H1 (cell line): Measurements from ENCODE around the gene PRICKLE2. TPM values are rescaled to one million over a fixed set of nuclear protein-coding genes. Genes with fewer than 3 reads are reported as not detected.

Experiments
- CTCF ChIA-PET: fragments of 300-600 bp; sonication (Branson Sonifier 250); formaldehyde crosslinking; loops from one replicate; lab custom pipeline; 2021; ENCODE audit not compliant: partially characterized antibody; lab: Charles Lee
- POLR2A ChIA-PET: fragments of 300-600 bp; sonication (Branson Sonifier 250); formaldehyde crosslinking; loops from one replicate; lab custom pipeline; 2021; ENCODE audit warnings: inconsistent platforms; ENCODE audit not compliant: partially characterized antibody; lab: Charles Lee
- DNase-seq, 2 experiments: peaks; one replicate each; pipeline versions ENCODE4 v3.0.0 to v3.0.0-alpha.2; 2010 to 2022; ENCODE audit warnings: low spot score in 2 of 2, low read depth in 1 of 2, mixed read lengths in 1 of 2
- FAIRE-seq: peaks from 2 replicates; lab custom pipeline; 2011; peaks lifted over from hg19 to GRCh38; lab: Jason Lieb, UNC
- H2AFZ ChIP-seq: 2 replicates; pipeline ENCODE4 v1.8.1; 2012; ENCODE audit warnings: low read length, inconsistent platforms
- H2AK5ac ChIP-seq: 2 replicates; pipeline ENCODE4 v1.6.1; 2013; ENCODE audit warnings: low read depth, low read length
- H2BK120ac ChIP-seq: replicated peaks from 2 replicates; pipeline ENCODE3; 2013; ENCODE audit warnings: low read depth, low read length, inconsistent platforms
- H2BK12ac ChIP-seq: 2 replicates; pipeline ENCODE4 v1.6.1; 2013; ENCODE audit warnings: low read depth, low read length
- H2BK15ac ChIP-seq: 2 replicates; pipeline ENCODE4 v1.6.1; 2013; ENCODE audit warnings: low read length
- H2BK20ac ChIP-seq: 2 replicates; pipeline ENCODE4 v1.6.1; 2013; ENCODE audit warnings: low read length
- H2BK5ac ChIP-seq: 2 replicates; pipeline ENCODE4 v1.6.1; 2013; ENCODE audit warnings: low read depth, low read length
- H3K14ac ChIP-seq: 2 replicates; pipeline ENCODE4 v1.6.1; 2013; ENCODE audit warnings: inconsistent platforms; ENCODE audit not compliant: insufficient read length
- H3K18ac ChIP-seq: 2 replicates; pipeline ENCODE4 v1.6.1; 2013; ENCODE audit warnings: low read length; ENCODE audit errors: extremely low read depth
- H3K23ac ChIP-seq: 2 replicates; pipeline ENCODE4 v1.6.1; 2013; ENCODE audit warnings: inconsistent platforms; ENCODE audit not compliant: insufficient read length
- H3K23me2 ChIP-seq: 2 replicates; pipeline ENCODE4 v1.6.1; 2013; ENCODE audit warnings: low read depth, low read length
- H3K27ac ChIP-seq: 2 replicates; pipeline ENCODE4 v1.6.1; 2011; ENCODE audit warnings: low read depth, low read length, inconsistent platforms
- H3K27me3 ChIP-seq, 4 experiments: replicated peaks in 1 of 4; 1 replicate in 1 of 4; 2 replicates in 3 of 4; pipeline versions ENCODE4 v1.6.1 to v1.8.1; 2011 to 2013; ENCODE audit warnings: low read length in 3 of 4, mild to moderate bottlenecking in 3 of 4, inconsistent platforms in 2 of 4, mixed read lengths in 2 of 4, moderate library complexity in 1 of 4; ENCODE audit not compliant: control insufficient read depth in 3 of 4, insufficient read depth in 3 of 4; ENCODE audit errors: extremely low read depth in 1 of 4
- H3K36me3 ChIP-seq, 4 experiments: 2 replicates each; pipeline versions ENCODE4 v1.6.1 to v1.8.1; 2011 to 2013; ENCODE audit warnings: mild to moderate bottlenecking in 4 of 4, low read length in 3 of 4, moderate library complexity in 2 of 4, control low read depth in 1 of 4, inconsistent platforms in 1 of 4; ENCODE audit not compliant: insufficient read depth in 4 of 4, control insufficient read depth in 2 of 4
- H3K4ac ChIP-seq: replicated peaks from 2 replicates; pipeline ENCODE3; 2013; ENCODE audit warnings: low read length, low read depth, mixed read lengths, inconsistent platforms; ENCODE audit not compliant: insufficient read length
- H3K4me1 ChIP-seq, 4 experiments: replicated peaks in 1 of 4; 1 replicate in 1 of 4; 2 replicates in 3 of 4; pipeline versions ENCODE4 v1.6.1 to v1.8.1; 2011 to 2013; ENCODE audit warnings: low read length in 3 of 4, inconsistent platforms in 2 of 4, mixed read lengths in 1 of 4; ENCODE audit not compliant: insufficient read depth in 4 of 4, control insufficient read depth in 3 of 4
- H3K4me2 ChIP-seq, 2 experiments: 2 replicates each; pipeline versions ENCODE4 v1.6.1 to v1.8.1; 2011 to 2013; ENCODE audit warnings: low read depth in 2 of 2, low read length in 2 of 2, control low read depth in 1 of 2, inconsistent platforms in 1 of 2, mild to moderate bottlenecking in 1 of 2; ENCODE audit not compliant: insufficient read depth in 1 of 2
- H3K4me3 ChIP-seq, 4 experiments: fragments of 200-600, 300-600 bp in 1 of 4; sonication (generic), shearing (Covaris generic), sonication (Bioruptor Twin) in 1 of 4; 2 replicates each; pipeline versions ENCODE4 v1.5.1 to v1.8.1; 2011 to 2016; ENCODE audit warnings: low read length in 4 of 4, low read depth in 3 of 4, control low read depth in 2 of 4, inconsistent platforms in 2 of 4, mild to moderate bottlenecking in 2 of 4, mixed read lengths in 1 of 4, moderate library complexity in 1 of 4; ENCODE audit not compliant: insufficient read depth in 2 of 4; ENCODE audit errors: extremely low read depth in 1 of 4
- H3K56ac ChIP-seq: replicated peaks from 2 replicates; pipeline ENCODE3; 2013; ENCODE audit warnings: low read depth, mild to moderate bottlenecking, mixed read lengths, low read length, inconsistent platforms; ENCODE audit not compliant: insufficient read length
- H3K79me1 ChIP-seq: 2 replicates; pipeline ENCODE4 v1.6.1; 2013; ENCODE audit warnings: low read depth, low read length, control low read depth
- H3K79me2 ChIP-seq, 2 experiments: 2 replicates each; pipeline versions ENCODE4 v1.6.1 to v1.8.1; 2012 to 2013; ENCODE audit warnings: low read length in 2 of 2, mild to moderate bottlenecking in 2 of 2, inconsistent platforms in 1 of 2; ENCODE audit not compliant: insufficient read depth in 2 of 2, control insufficient read depth in 1 of 2
- H3K9ac ChIP-seq, 4 experiments: replicated peaks in 1 of 4; 1 replicate in 1 of 4; 2 replicates in 3 of 4; pipeline versions ENCODE4 v1.6.1 to v1.8.1; 2011 to 2013; ENCODE audit warnings: low read depth in 3 of 4, low read length in 3 of 4, control low read depth in 2 of 4, mild to moderate bottlenecking in 2 of 4, moderate library complexity in 2 of 4, inconsistent platforms in 1 of 4; ENCODE audit errors: extremely low read depth in 1 of 4
- H3K9me3 ChIP-seq, 2 experiments: 2 replicates each; pipeline versions ENCODE4 v1.6.1 to v1.8.1; 2012 to 2013; ENCODE audit warnings: mild to moderate bottlenecking in 2 of 2, moderate library complexity in 2 of 2, control low read depth in 1 of 2, inconsistent platforms in 1 of 2, low read depth in 1 of 2, low read length in 1 of 2, mixed read lengths in 1 of 2; ENCODE audit not compliant: insufficient read depth in 2 of 2
- H4K20me1 ChIP-seq, 2 experiments: replicated peaks in 1 of 2; 2 replicates each; pipeline versions ENCODE3 to v1.8.1; 2011 to 2013; ENCODE audit warnings: inconsistent platforms in 2 of 2, low read length in 2 of 2, mild to moderate bottlenecking in 1 of 2; ENCODE audit not compliant: insufficient read depth in 2 of 2, control insufficient read depth in 1 of 2
- H4K5ac ChIP-seq: 2 replicates; pipeline ENCODE4 v1.6.1; 2013; ENCODE audit warnings: low read length, low read depth, mixed read lengths, inconsistent platforms; ENCODE audit not compliant: insufficient read length
- H4K8ac ChIP-seq: 2 replicates; pipeline ENCODE4 v1.8.0; 2013; ENCODE audit warnings: mild to moderate bottlenecking, moderate library complexity, low read length, inconsistent platforms; ENCODE audit not compliant: insufficient read depth; ENCODE audit errors: extremely low read depth
- H4K91ac ChIP-seq: replicated peaks from 2 replicates; pipeline ENCODE3; 2013; ENCODE audit warnings: low read length, mixed read lengths, inconsistent platforms; ENCODE audit not compliant: insufficient read length
- ATF3 ChIP-seq: IDR thresholded peaks from 2 replicates; pipeline ENCODE4 v1.6.1; 2011; ENCODE audit warnings: low read depth, mild to moderate bottlenecking, low read length; ENCODE audit not compliant: insufficient read depth
- CHD2 ChIP-seq: IDR thresholded peaks from 2 replicates; pipeline ENCODE4 v1.6.1; 2012; ENCODE audit warnings: low read length, improper control_type of control experiment
- EZH2 ChIP-seq: fragments of 200-600 bp; sonication (generic); IDR thresholded peaks from 2 replicates; pipeline ENCODE4 v1.7.1; 2012; ENCODE audit warnings: low read depth, mild to moderate bottlenecking, moderate library complexity, low read length, inconsistent platforms; ENCODE audit not compliant: severe bottlenecking
- POU5F1 ChIP-seq: IDR thresholded peaks from 2 replicates; pipeline ENCODE4 v1.6.1; 2011; ENCODE audit warnings: low read depth, mild to moderate bottlenecking, low read length, moderate library complexity
- SP1 ChIP-seq: IDR thresholded peaks from 2 replicates; pipeline ENCODE4 v1.6.1; 2011; ENCODE audit warnings: low read depth, low read length
- WGBS, 2 experiments: shearing (Covaris generic) in 1 of 2; methylation state at CpG; one replicate each; pipeline versions ENCODE4 v1.1.6 to v1.1.7; 2013 to 2015; ENCODE audit warnings: low lambda C conversion rate in 2 of 2, mixed read lengths in 2 of 2, inconsistent platforms in 1 of 2, low coverage in 1 of 2, missing lambda C conversion rate in 1 of 2; ENCODE audit not compliant: insufficient replicate concordance in 2 of 2, insufficient coverage in 1 of 2, insufficient read length in 1 of 2; ENCODE audit errors: extremely low coverage in 1 of 2, missing lambda C conversion rate in 1 of 2; 5-methylcytosine and 5-hydroxymethylcytosine counted together
- polyA plus RNA-seq, 7 experiments: library from polyadenylated mRNA; depleted of rRNA in 3 of 7; stranded (reverse) in 5 of 7; unstranded in 2 of 7; fragments of >200 nt in 5 of 7; fragments of 200-250 nt in 2 of 7; gene quantifications; 1 replicate in 5 of 7; 2 replicates in 1 of 7; 4 replicates in 1 of 7; pipeline versions ENCODE4 v1.2.1 to v1.2.3, GENCODE V29; 2011 to 2013; ENCODE audit warnings: missing spikeins in 2 of 7, mixed read lengths in 2 of 7
- total RNA-seq: library from RNA; stranded (reverse); fragmentation: NEBNext Ultra II Directional; extraction: Animal tissue kit (Norgen Biotek cat#: 25700); gene quantifications from 2 replicates; pipeline ENCODE4 v1.2.1, GENCODE V29; 2021

Gene PRICKLE2
- total and polyA plus RNA-seq, 2 of the 8 experiments (the other 6 are each of a cell fraction or from before 2014, with no cell fraction given), result 2.9 to 8.0 TPM

GRCh38 chr3:64088408-64089205 is 136.7 kb downstream of the PRICKLE2 start:
- H3K27me3 ChIP-seq, result no peaks in the 10 kb centered on the region
- H2BK12ac ChIP-seq, result no peak overlapping the region
- H3K9ac ChIP-seq, result no peak overlapping the region
- H3K27ac ChIP-seq, result no peak overlapping the region
- peaks cover 0 to 21% (median 9%) of the 10 kb centered on the region in 4 experiments; a peak in 3 of 7 replicates for H3K4me1 ChIP-seq
- H3K4me2 ChIP-seq, result no peak overlapping the region
- POLR2A ChIA-PET, result no interaction called here
- H2BK15ac ChIP-seq, result no peak overlapping the region
- no peaks in the 10 kb centered on the region for H3K23me2 ChIP-seq
- H4K91ac ChIP-seq, result no peak overlapping the region
- H2BK20ac ChIP-seq, result no peak overlapping the region
- no peak overlapping the region for H3K56ac ChIP-seq
- no peak overlapping the region for H4K5ac ChIP-seq
- no peak overlapping the region for H3K23ac ChIP-seq
- no peaks in the 10 kb centered on the region for H3K79me2 ChIP-seq
- no peak for FAIRE-seq
- H3K9me3 ChIP-seq, result no peaks in the 10 kb centered on the region
- 94% methylated on average over 1 of the region's 1 CpG; no CpG with 5 or more reads in 1 of the 2 experiments for WGBS, 2 experiments
- no peak for TF ChIP-seq EZH2
- no peak for TF ChIP-seq ATF3
- no peak for TF ChIP-seq SP1
- TF ChIP-seq POU5F1, result no peak
- no peak for TF ChIP-seq CHD2
- no peaks in the 10 kb centered on the region for H4K20me1 ChIP-seq
- CTCF ChIA-PET, result interaction anchor here (0.7 to 1.1 kb wide), 5 partner anchors 12 to 74 kb away, joined by 3 to 4 read pairs (median 3); no protein-coding TSS in a partner anchor
- no peaks in the 10 kb centered on the region; a peak in 1 of 8 replicates for H3K36me3 ChIP-seq
- DNase-seq, result no peak
- no peak overlapping the region for H4K8ac ChIP-seq
- no peak overlapping the region for H2BK120ac ChIP-seq
- H3K79me1 ChIP-seq, result no peaks in the 10 kb centered on the region
- H3K4me3 ChIP-seq, result no peak overlapping the region
- H3K14ac ChIP-seq, result no peak overlapping the region
- no peak overlapping the region for H2AK5ac ChIP-seq
- no peak overlapping the region for H2BK5ac ChIP-seq
- no peak overlapping the region for H2AFZ ChIP-seq
- H3K18ac ChIP-seq, result no peak overlapping the region
- no peak overlapping the region for H3K4ac ChIP-seq
